H9 (cell line): ENCODE results near the gene RASA3. TPM values are rescaled to one million over a fixed set of nuclear protein-coding genes. Genes with fewer than 3 reads are reported as not detected.
A peak's percentile ranks its signal among the peaks of the same experiment; 100 is the strongest.

ENCODE experiments used
- DNase-seq: peaks from one replicate; pipeline ENCODE4 v3.0.0-alpha.2; 2017
- H2AFZ ChIP-seq: one replicate; pipeline ENCODE4 v1.6.1; 2013; ENCODE audit warnings: mild to moderate bottlenecking, low read length, control low read depth, moderate library complexity
- H2AK5ac ChIP-seq: 2 replicates; pipeline ENCODE4 v1.6.1; 2013; ENCODE audit warnings: low read length, control low read depth, mixed read lengths; ENCODE audit not compliant: insufficient read length
- H2BK120ac ChIP-seq: one replicate; pipeline ENCODE4 v1.6.1; 2013; ENCODE audit warnings: low read depth, mild to moderate bottlenecking, low read length, control low read depth, inconsistent platforms; ENCODE audit not compliant: poor library complexity, severe bottlenecking
- H2BK12ac ChIP-seq: 2 replicates; pipeline ENCODE4 v1.6.1; 2013; ENCODE audit warnings: low read length, control low read depth, mixed read lengths, low read depth; ENCODE audit not compliant: insufficient read length
- H2BK15ac ChIP-seq: 2 replicates; pipeline ENCODE4 v1.6.1; 2013; ENCODE audit warnings: low read depth, low read length, control low read depth
- H2BK20ac ChIP-seq: one replicate; pipeline ENCODE4 v1.6.1; 2013; ENCODE audit warnings: low read depth, mild to moderate bottlenecking, low read length, control low read depth, inconsistent platforms; ENCODE audit not compliant: poor library complexity, severe bottlenecking
- H2BK5ac ChIP-seq: 2 replicates; pipeline ENCODE4 v1.6.1; 2013; ENCODE audit warnings: low read length, control low read depth, mixed read lengths; ENCODE audit not compliant: insufficient read length
- H3K14ac ChIP-seq: 2 replicates; pipeline ENCODE4 v1.6.1; 2013; ENCODE audit warnings: low read length, control low read depth; ENCODE audit not compliant: insufficient read depth
- H3K18ac ChIP-seq: 2 replicates; pipeline ENCODE4 v1.6.1; 2013; ENCODE audit warnings: low read depth, mild to moderate bottlenecking, mixed read lengths, low read length, control low read depth; ENCODE audit not compliant: insufficient read length
- H3K23ac ChIP-seq: 2 replicates; pipeline ENCODE4 v1.6.1; 2013; ENCODE audit warnings: low read length, control low read depth, mixed read lengths, low read depth; ENCODE audit not compliant: insufficient read length
- H3K23me2 ChIP-seq: 2 replicates; pipeline ENCODE4 v1.6.1; 2013; ENCODE audit warnings: low read depth, mild to moderate bottlenecking, mixed read lengths, low read length, control low read depth; ENCODE audit not compliant: insufficient read length, poor library complexity, severe bottlenecking
- H3K27ac ChIP-seq: 2 replicates; pipeline ENCODE4 v1.5.1; 2013; ENCODE audit warnings: low read length, control low read depth, mixed read lengths, low read depth; ENCODE audit not compliant: insufficient read length
- H3K27me3 ChIP-seq: 2 replicates; pipeline ENCODE4 v1.6.1; 2013; ENCODE audit warnings: low read length, control low read depth, inconsistent platforms; ENCODE audit not compliant: insufficient read depth
- H3K4ac ChIP-seq: 2 replicates; pipeline ENCODE4 v1.6.1; 2013; ENCODE audit warnings: low read depth, mild to moderate bottlenecking, control low read depth, inconsistent platforms, low read length, moderate library complexity
- H3K4me1 ChIP-seq: 2 replicates; pipeline ENCODE4 v1.6.1; 2013; ENCODE audit warnings: low read length, control low read depth, inconsistent platforms; ENCODE audit not compliant: insufficient read depth
- H3K4me2 ChIP-seq: 2 replicates; pipeline ENCODE4 v1.6.1; 2013; ENCODE audit warnings: low read length, control low read depth, mixed read lengths; ENCODE audit not compliant: insufficient read length, insufficient read depth
- H3K56ac ChIP-seq: 2 replicates; pipeline ENCODE4 v1.6.1; 2013; ENCODE audit warnings: low read depth, mild to moderate bottlenecking, mixed read lengths, low read length, control low read depth; ENCODE audit not compliant: insufficient read length
- H3K79me1 ChIP-seq: 2 replicates; pipeline ENCODE4 v1.6.1; 2013; ENCODE audit warnings: low read depth, mild to moderate bottlenecking, moderate library complexity, low read length, control low read depth, inconsistent platforms; ENCODE audit not compliant: insufficient read depth, poor library complexity, severe bottlenecking
- H3K79me2 ChIP-seq: 2 replicates; pipeline ENCODE4 v1.6.1; 2013; ENCODE audit warnings: low read length, control low read depth, inconsistent platforms; ENCODE audit not compliant: insufficient read depth
- H3K9ac ChIP-seq: 2 replicates; pipeline ENCODE4 v1.6.1; 2013; ENCODE audit warnings: low read length, control low read depth, mixed read lengths; ENCODE audit not compliant: insufficient read length; ENCODE audit errors: extremely low read depth
- H3K9me3 ChIP-seq: one replicate; pipeline ENCODE4 v1.6.1; 2013; ENCODE audit warnings: low read depth, low read length, inconsistent platforms; ENCODE audit not compliant: control insufficient read depth
- H3T11ph ChIP-seq: one replicate; pipeline ENCODE4 v1.6.1; 2013; ENCODE audit warnings: mild to moderate bottlenecking, low read length, control low read depth, inconsistent platforms
- H4K20me1 ChIP-seq: one replicate; pipeline ENCODE4 v1.6.1; 2013; ENCODE audit not compliant: control insufficient read depth, insufficient read length, insufficient read depth
- H4K5ac ChIP-seq: 2 replicates; pipeline ENCODE4 v1.6.1; 2013; ENCODE audit warnings: low read depth, mild to moderate bottlenecking, mixed read lengths, low read length, control low read depth; ENCODE audit not compliant: insufficient read length
- H4K8ac ChIP-seq: replicated peaks from 2 replicates; pipeline ENCODE4 v1.6.1; 2013; ENCODE audit warnings: low read length, control low read depth, mixed read lengths, low read depth; ENCODE audit not compliant: insufficient read length
- H4K91ac ChIP-seq: 2 replicates; pipeline ENCODE4 v1.6.1; 2013; ENCODE audit warnings: low read depth, mild to moderate bottlenecking, moderate library complexity, mixed read lengths, low read length, control low read depth; ENCODE audit not compliant: insufficient read length
- H3K27ac Mint-ChIP-seq, 3 experiments: 2 replicates in 2 of 3; 3 replicates in 1 of 3; pipeline ENCODE4 v1.8.0; 2020 to 2021; ENCODE audit warnings: mixed read lengths in 3 of 3, mild to moderate bottlenecking in 1 of 3, moderate library complexity in 1 of 3
- H3K27me3 Mint-ChIP-seq: 2 replicates; pipeline ENCODE4 v1.8.0; 2021; ENCODE audit warnings: low read depth, mild to moderate bottlenecking, moderate library complexity, mixed read lengths
- H3K36me3 Mint-ChIP-seq, 3 experiments: 2 replicates in 2 of 3; 3 replicates in 1 of 3; pipeline ENCODE4 v1.8.0; 2020 to 2021; ENCODE audit warnings: low read depth in 3 of 3, mixed read lengths in 3 of 3; ENCODE audit not compliant: insufficient read depth in 1 of 3
- H3K4me1 Mint-ChIP-seq, 2 experiments: 2 replicates each; pipeline ENCODE4 v1.8.0; 2020; ENCODE audit warnings: mixed read lengths in 2 of 2
- H3K4me3 Mint-ChIP-seq, 2 experiments: 2 replicates in 1 of 2; 3 replicates in 1 of 2; pipeline ENCODE4 v1.8.0; 2020 to 2021; ENCODE audit warnings: mild to moderate bottlenecking in 2 of 2, mixed read lengths in 2 of 2, moderate library complexity in 1 of 2
- H3K9me3 Mint-ChIP-seq, 2 experiments: 2 replicates in 1 of 2; 3 replicates in 1 of 2; pipeline ENCODE4 v1.8.0; 2020; ENCODE audit warnings: mild to moderate bottlenecking in 2 of 2, mixed read lengths in 2 of 2, moderate library complexity in 1 of 2
- WGBS: extraction: QIAGEN DNeasy Blood & Tissue Kit; methylation state at CpG from one replicate; pipeline ENCODE4 v1.1.7; 2013; ENCODE audit warnings: missing lambda C conversion rate, low lambda C conversion rate, mixed read lengths; ENCODE audit not compliant: insufficient read length; ENCODE audit errors: extremely low coverage; 5-methylcytosine and 5-hydroxymethylcytosine counted together
- total RNA-seq: library from RNA; stranded (reverse); gene quantifications from 2 replicates; pipeline ENCODE4 v1.2.1, GENCODE V29; 2021
- TF ChIP-seq, protein P1 (sequence below): fragments of 200-600 bp; sonication (generic); conservative IDR thresholded peaks from 3 replicates; pipeline ENCODE4 v1.8.0; 2021; ENCODE audit warnings: antibody characterized with exemption, mild to moderate bottlenecking

RASA3 gene
- total RNA-seq, 1 experiment from 2014 or later: 12.3 TPM

- no peaks in the 10 kb centered on the region for H3K79me1 ChIP-seq
- H3K4me2 ChIP-seq: no peak overlapping the region
- H2AFZ ChIP-seq: no peak overlapping the region
Measured at GRCh38 chr13:114026481-114026880, 105.9 kb downstream of the RASA3 start.

More at GRCh38 chr13:114026481-114026880, 105.9 kb downstream of the RASA3 start:
- H3K14ac ChIP-seq: no peak overlapping the region
- H2BK12ac ChIP-seq: no peak overlapping the region
- H3K4me1 ChIP-seq: no peaks in the 10 kb centered on the region; the same call in 1 of the 2 replicates
- H2BK20ac ChIP-seq: no peak overlapping the region
- H3K36me3 Mint-ChIP-seq: peaks cover 2 to 13% (median 8%) of the 10 kb centered on the region in 3 experiments; a peak in 6 of 7 replicates
- no peaks in the 10 kb centered on the region for H3K9me3 ChIP-seq
- H4K8ac ChIP-seq: no peak overlapping the region
- no peak overlapping the region for H3K23ac ChIP-seq
- H4K91ac ChIP-seq: no peak overlapping the region
- no peak overlapping the region for H3K9ac ChIP-seq
- H2BK15ac ChIP-seq: no peak overlapping the region
- H2BK5ac ChIP-seq: no peak overlapping the region
- peaks cover 3 to 19% of the 10 kb centered on the region in 2 experiments; a peak in 3 of 4 replicates for H3K4me1 Mint-ChIP-seq
- no peak overlapping the region for H3K18ac ChIP-seq
- no peak overlapping the region for H3K56ac ChIP-seq
- no peaks in the 10 kb centered on the region for H3K79me2 ChIP-seq
- H3K27ac Mint-ChIP-seq: peak overlapping the region; percentile 22 to 71 (median 23); a peak in 3 of 7 replicates
- no peak overlapping the region for H2BK120ac ChIP-seq
- H3K9me3 Mint-ChIP-seq: peaks cover 0 to 6% of the 10 kb centered on the region in 2 experiments; a peak in 1 of 5 replicates
- no peaks in the 10 kb centered on the region for H3K23me2 ChIP-seq
- no peak overlapping the region for H3K27ac ChIP-seq
- no peak for DNase-seq
- no peaks in the 10 kb centered on the region for H4K20me1 ChIP-seq
- TF ChIP-seq, protein P1, sequence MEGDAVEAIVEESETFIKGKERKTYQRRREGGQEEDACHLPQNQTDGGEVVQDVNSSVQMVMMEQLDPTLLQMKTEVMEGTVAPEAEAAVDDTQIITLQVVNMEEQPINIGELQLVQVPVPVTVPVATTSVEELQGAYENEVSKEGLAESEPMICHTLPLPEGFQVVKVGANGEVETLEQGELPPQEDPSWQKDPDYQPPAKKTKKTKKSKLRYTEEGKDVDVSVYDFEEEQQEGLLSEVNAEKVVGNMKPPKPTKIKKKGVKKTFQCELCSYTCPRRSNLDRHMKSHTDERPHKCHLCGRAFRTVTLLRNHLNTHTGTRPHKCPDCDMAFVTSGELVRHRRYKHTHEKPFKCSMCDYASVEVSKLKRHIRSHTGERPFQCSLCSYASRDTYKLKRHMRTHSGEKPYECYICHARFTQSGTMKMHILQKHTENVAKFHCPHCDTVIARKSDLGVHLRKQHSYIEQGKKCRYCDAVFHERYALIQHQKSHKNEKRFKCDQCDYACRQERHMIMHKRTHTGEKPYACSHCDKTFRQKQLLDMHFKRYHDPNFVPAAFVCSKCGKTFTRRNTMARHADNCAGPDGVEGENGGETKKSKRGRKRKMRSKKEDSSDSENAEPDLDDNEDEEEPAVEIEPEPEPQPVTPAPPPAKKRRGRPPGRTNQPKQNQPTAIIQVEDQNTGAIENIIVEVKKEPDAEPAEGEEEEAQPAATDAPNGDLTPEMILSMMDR: no peak
- no peak overlapping the region for H3K4ac ChIP-seq
- H3K27me3 ChIP-seq: no peaks in the 10 kb centered on the region
- H3K4me3 Mint-ChIP-seq: no peak overlapping the region
- H3K27me3 Mint-ChIP-seq: no peaks in the 10 kb centered on the region
- H3T11ph ChIP-seq: no peak overlapping the region
- no CpG with 5 or more reads among the region's 11 CpGs for WGBS
- no peak overlapping the region for H4K5ac ChIP-seq
- no peak overlapping the region for H2AK5ac ChIP-seq
